ENCODE results near the gene DEFB112.

DNA sequence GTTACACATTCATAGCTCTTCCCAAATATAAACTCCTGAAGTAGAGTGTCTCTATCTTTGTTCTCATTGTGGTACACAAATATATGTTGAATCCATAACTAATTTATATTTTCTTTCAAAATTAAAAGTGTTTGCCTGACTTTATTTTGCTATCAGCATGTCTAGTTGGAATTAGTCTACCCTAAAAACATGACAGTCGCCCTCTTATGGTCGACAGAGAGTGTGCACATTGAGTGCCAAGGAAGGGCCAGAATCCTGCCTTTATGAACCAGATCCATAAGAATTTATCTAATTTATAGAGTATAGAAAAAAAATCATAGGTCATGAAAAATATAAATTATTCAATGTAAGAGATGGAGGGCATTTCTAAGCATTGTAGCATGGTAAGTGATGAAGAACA, 12.3 kb upstream of the DEFB112 start:
- no peak for TF ChIP-seq POLR2AphosphoS5 (IDR thresholded peaks at IDR 0.05; ENCODE audit: borderline replicate concordance, low read depth, low read length)
- TF ChIP-seq EZH2 (IDR thresholded peaks at IDR 0.05), result no peak
- TF ChIP-seq FOXP2 (optimal IDR thresholded peaks at IDR 0.05; ENCODE audit: control extremely low read depth, extremely low read length, insufficient read depth), result no peak

Measured in SK-N-MC (cell line).